ENCODE data around the gene PTMS. TPM values are rescaled to one million over a fixed set of nuclear protein-coding genes. Genes with fewer than 3 reads are reported as not detected.
A peak's percentile ranks its signal among the peaks of the same experiment; 100 is the strongest.

The PTMS gene
- total and polyA plus RNA-seq, 2 of the 13 experiments (the other 11 are each of a cell fraction or from before 2014, with no cell fraction given), result 40.5 to 82.4 TPM

DNA sequence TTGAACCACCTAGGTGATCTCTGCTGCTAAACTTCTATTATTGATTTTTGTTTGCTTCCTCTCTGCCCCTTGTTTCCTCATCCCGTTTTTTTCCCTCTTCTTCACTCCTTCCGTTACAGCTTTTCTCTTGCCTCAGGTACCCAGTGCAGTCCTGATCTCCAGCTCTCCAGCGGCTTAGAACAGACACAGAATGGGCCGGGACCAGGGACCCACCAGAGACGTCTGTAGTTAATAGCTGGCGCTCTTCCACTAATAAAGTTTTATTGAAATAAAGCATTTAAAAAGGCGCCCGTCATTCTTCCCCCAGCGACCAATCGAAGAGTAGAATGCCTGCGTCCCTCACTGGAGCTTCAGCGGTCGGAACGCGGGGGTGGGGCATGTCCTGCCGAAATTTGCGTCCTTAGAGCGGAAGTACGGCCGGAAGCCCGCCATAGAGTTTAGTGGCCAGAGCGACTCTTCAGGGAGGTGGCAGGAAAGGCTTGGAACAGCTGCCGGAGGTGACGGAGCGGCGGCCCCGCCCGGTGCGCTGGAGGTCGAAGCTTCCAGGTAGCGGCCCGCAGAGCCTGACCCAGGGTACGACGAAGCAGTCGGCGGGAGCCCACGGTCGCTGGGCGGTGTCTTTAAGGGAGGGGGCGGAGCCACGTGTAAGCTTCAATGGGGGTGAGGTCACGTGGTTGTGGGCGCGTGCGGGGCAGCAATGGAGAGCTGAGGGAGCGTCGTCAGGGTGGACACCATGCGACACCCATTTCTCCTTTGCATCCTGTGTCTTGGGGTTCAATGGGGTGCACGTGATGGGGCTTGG is 42.4 kb upstream of the PTMS start, which contains the start of gene COPS7A (continued):
- peak; percentile 81 for TF ChIP-seq ZNF709 (CRISPR knock-in tag; IDR thresholded peaks at IDR 0.05)
- TF ChIP-seq ATF7-NPFF (CRISPR knock-in tag; IDR thresholded peaks at IDR 0.05; ENCODE audit: low read depth), result peak; percentile 97
- 0 out of 2 replicates have a peak, but pooled peaks have one; percentile 48 for TF ChIP-seq GATA4 (IDR thresholded peaks at IDR 0.05; ENCODE audit: borderline replicate concordance, low read depth)
- no peak for TF ChIP-seq ZMYM3 (CRISPR knock-in tag; IDR thresholded peaks at IDR 0.05)
- TF ChIP-seq ELF4 (CRISPR knock-in tag; IDR thresholded peaks at IDR 0.05; ENCODE audit: borderline replicate concordance), result peak; percentile 91; the same call in 1 of the 2 replicates
- peak; percentile 43; the same call in 1 of the 2 replicates for TF ChIP-seq ZFP37 (CRISPR knock-in tag; IDR thresholded peaks at IDR 0.05; ENCODE audit: borderline replicate concordance)
- peak; percentile 77; the same call in 1 of the 2 replicates for TF ChIP-seq HES4 (CRISPR knock-in tag; IDR thresholded peaks at IDR 0.05; ENCODE audit: borderline replicate concordance)
- TF ChIP-seq, protein P1, sequence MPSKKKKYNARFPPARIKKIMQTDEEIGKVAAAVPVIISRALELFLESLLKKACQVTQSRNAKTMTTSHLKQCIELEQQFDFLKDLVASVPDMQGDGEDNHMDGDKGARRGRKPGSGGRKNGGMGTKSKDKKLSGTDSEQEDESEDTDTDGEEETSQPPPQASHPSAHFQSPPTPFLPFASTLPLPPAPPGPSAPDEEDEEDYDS (CRISPR knock-in tag; IDR thresholded peaks at IDR 0.05), result peak; percentile 92
- 0 out of 2 replicates have a peak, but pooled peaks have one; percentile 90 for TF ChIP-seq MAF1 (CRISPR knock-in tag; IDR thresholded peaks at IDR 0.05; ENCODE audit: borderline replicate concordance)
- TF ChIP-seq PAWR (CRISPR knock-in tag; IDR thresholded peaks at IDR 0.05; ENCODE audit: borderline replicate concordance), result no peak
- TF ChIP-seq EHMT2 (IDR thresholded peaks at IDR 0.05; ENCODE audit: borderline replicate concordance, low read depth, low read length), result no peak
- peak; percentile 68; the same call in 1 of the 2 replicates for TF ChIP-seq NFKBIZ (CRISPR knock-in tag; IDR thresholded peaks at IDR 0.05)
- TF ChIP-seq BRCA1 (CRISPR knock-in tag; IDR thresholded peaks at IDR 0.05), result peak; percentile 38; the same call in 1 of the 2 replicates
- TF ChIP-seq NFAT5 (CRISPR knock-in tag; IDR thresholded peaks at IDR 0.05), result peak; percentile 86
- TF ChIP-seq KDM5A (IDR thresholded peaks at IDR 0.05; ENCODE audit: borderline replicate concordance, low read length), result peak; percentile 95
- no peak for TF ChIP-seq ZNF713 (CRISPR knock-in tag; IDR thresholded peaks at IDR 0.05)
- TF ChIP-seq NR2F2 (IDR thresholded peaks at IDR 0.05; ENCODE audit: borderline replicate concordance, low read depth), result 0 out of 2 replicates have a peak, but pooled peaks have one; percentile 15
- no peak for TF ChIP-seq ZNF660 (CRISPR knock-in tag; IDR thresholded peaks at IDR 0.05; ENCODE audit: borderline replicate concordance, low read depth)
- TF ChIP-seq IRX3 (CRISPR knock-in tag; IDR thresholded peaks at IDR 0.05; ENCODE audit: borderline replicate concordance, low read depth), result peak; percentile 81; the same call in 1 of the 2 replicates
- TF ChIP-seq SMAD3 (CRISPR knock-in tag; IDR thresholded peaks at IDR 0.05), result no peak; the same call in 1 of the 2 replicates
- peak; percentile 88; the same call in 1 of the 2 replicates for TF ChIP-seq ZNF766 (CRISPR knock-in tag; IDR thresholded peaks at IDR 0.05; ENCODE audit: borderline replicate concordance)
- peak; percentile 55; the same call in 1 of the 2 replicates for TF ChIP-seq ZC3H13 (CRISPR knock-in tag; IDR thresholded peaks at IDR 0.05)

Data from HepG2 (cell line).